Liver (tissue), 9 donors: ENCODE measurements around the gene PTGIR. TPM values are rescaled to one million over a fixed set of nuclear protein-coding genes. Genes with fewer than 3 reads are reported as not detected.

ENCODE experiments used
- DNase-seq: peaks from one replicate; pipeline ENCODE4 v3.0.0-alpha.2; 2017; ENCODE audit warnings: low spot score
- H3K27ac ChIP-seq, 2 donors: one replicate each; pipeline ENCODE4 v1.7.0; 2013; ENCODE audit warnings: inconsistent platforms in 2 of 2, low read length in 2 of 2, control low read depth in 1 of 2, low read depth in 1 of 2, mild to moderate bottlenecking in 1 of 2
- H3K27me3 ChIP-seq, 4 donors: one replicate each; pipeline versions ENCODE4 v1.6.1 to v1.7.0; 2013; ENCODE audit warnings: low read length in 3 of 4, inconsistent platforms in 1 of 4, mild to moderate bottlenecking in 1 of 4, moderate library complexity in 1 of 4; ENCODE audit not compliant: control insufficient read depth in 4 of 4, insufficient read depth in 4 of 4
- H3K36me3 ChIP-seq, 4 donors: one replicate each; pipeline versions ENCODE4 v1.6.1 to v1.7.0; 2013; ENCODE audit warnings: low read length in 3 of 4, mild to moderate bottlenecking in 3 of 4, low read depth in 1 of 4, moderate library complexity in 1 of 4; ENCODE audit not compliant: control insufficient read depth in 4 of 4, insufficient read depth in 3 of 4
- H3K4me1 ChIP-seq, 4 donors: one replicate each; pipeline versions ENCODE4 v1.6.1 to v1.7.0; 2013; ENCODE audit warnings: low read length in 3 of 4, mild to moderate bottlenecking in 3 of 4, moderate library complexity in 1 of 4; ENCODE audit not compliant: control insufficient read depth in 4 of 4, insufficient read depth in 4 of 4
- H3K4me3 ChIP-seq, 3 donors: one replicate each; pipeline versions ENCODE4 v1.6.1 to v1.7.0; 2013; ENCODE audit warnings: low read length in 3 of 3, control low read depth in 1 of 3, low read depth in 1 of 3, mild to moderate bottlenecking in 1 of 3
- H3K9ac ChIP-seq, 2 donors: one replicate each; pipeline ENCODE4 v1.7.0; 2013; ENCODE audit warnings: low read length in 2 of 2, mild to moderate bottlenecking in 2 of 2, moderate library complexity in 2 of 2, control low read depth in 1 of 2, low read depth in 1 of 2
- H3K9me3 ChIP-seq, 4 donors: one replicate each; pipeline versions ENCODE4 v1.6.1 to v1.7.0; 2013; ENCODE audit warnings: low read length in 3 of 4; ENCODE audit not compliant: control insufficient read depth in 4 of 4
- FOXA2 ChIP-seq: IDR thresholded peaks from 2 replicates; pipeline ENCODE4 v1.6.1; 2016; ENCODE audit warnings: antibody characterized with exemption
- GABPA ChIP-seq, 2 donors: IDR thresholded peaks in 1 of 2; conservative IDR thresholded peaks in 1 of 2; 2 replicates each; pipeline ENCODE4 v1.6.1; 2016; ENCODE audit warnings: antibody characterized with exemption in 2 of 2, mild to moderate bottlenecking in 1 of 2, moderate library complexity in 1 of 2
- HNF4A ChIP-seq, 2 donors: conservative IDR thresholded peaks; 2 replicates each; pipeline ENCODE4 v1.6.1; 2016; ENCODE audit warnings: antibody characterized with exemption in 2 of 2, mild to moderate bottlenecking in 2 of 2
- HNF4G ChIP-seq: IDR thresholded peaks from 2 replicates; pipeline ENCODE4 v1.6.1; 2016; ENCODE audit warnings: antibody characterized with exemption
- JUND ChIP-seq, 2 donors: IDR thresholded peaks; 2 replicates each; pipeline ENCODE4 v1.6.1; 2016; ENCODE audit warnings: antibody characterized with exemption in 2 of 2
- NR2F2 ChIP-seq: IDR thresholded peaks from 2 replicates; pipeline ENCODE4 v1.6.1; 2016; ENCODE audit warnings: antibody characterized with exemption
- RAD21 ChIP-seq, 2 donors: IDR thresholded peaks; 2 replicates each; pipeline ENCODE4 v1.6.1; 2016; ENCODE audit warnings: antibody characterized with exemption in 2 of 2, mild to moderate bottlenecking in 2 of 2
- RXRA ChIP-seq, 2 donors: IDR thresholded peaks; 2 replicates each; pipeline ENCODE4 v1.6.1; 2017 to 2018; ENCODE audit warnings: antibody characterized with exemption in 2 of 2, mild to moderate bottlenecking in 1 of 2
- SP1 ChIP-seq: IDR thresholded peaks from 2 replicates; pipeline ENCODE4 v1.6.1; 2018; ENCODE audit warnings: antibody characterized with exemption, mild to moderate bottlenecking
- TAF1 ChIP-seq: conservative IDR thresholded peaks from 2 replicates; pipeline ENCODE4 v1.6.1; 2016; ENCODE audit warnings: antibody characterized with exemption, mild to moderate bottlenecking
- YY1 ChIP-seq: IDR thresholded peaks from 2 replicates; pipeline ENCODE4 v1.6.1; 2016; ENCODE audit warnings: antibody characterized with exemption, mild to moderate bottlenecking
- WGBS: extraction: QIAGEN DNeasy Blood & Tissue Kit; methylation state at CpG from one replicate; pipeline ENCODE4 v1.1.7; 2013; 5-methylcytosine and 5-hydroxymethylcytosine counted together
- polyA plus RNA-seq, 2 donors: library from polyadenylated mRNA; stranded (reverse) in 1 of 2; unstranded in 1 of 2; fragments of 200-250 nt in 1 of 2; fragments of >200 nt in 1 of 2; fragmentation: Nextera tagmentation in 1 of 2; extraction: Ambion mirVana in 1 of 2; gene quantifications; one replicate each; pipeline versions ENCODE4 v1.2.1 to v1.2.3, GENCODE V29; 2013 to 2015
- total RNA-seq, 2 donors: library from RNA; depleted of rRNA; stranded (reverse); fragments of >200 nt; gene quantifications; one replicate each; pipeline ENCODE4 v1.2.3, GENCODE V29; 2014
- TF ChIP-seq, protein P1 (sequence below): IDR thresholded peaks from 2 replicates; pipeline ENCODE4 v1.6.1; 2016; ENCODE audit warnings: antibody characterized with exemption, mild to moderate bottlenecking
- TF ChIP-seq, protein P2 (sequence below): IDR thresholded peaks from 2 replicates; pipeline ENCODE4 v1.6.1; 2016; ENCODE audit warnings: antibody characterized with exemption
- TF ChIP-seq, protein P3 (sequence below): IDR thresholded peaks from 2 replicates; pipeline ENCODE4 v1.6.1; 2016; ENCODE audit warnings: antibody characterized with exemption
- TF ChIP-seq, protein P4 (sequence below): fragments of 150-350 bp; IDR thresholded peaks from 2 replicates; pipeline ENCODE4 v1.5.1; 2017; ENCODE audit warnings: improper control_type of control experiment, low read depth, low read length; ENCODE audit not compliant: missing input control
- TF ChIP-seq, protein P5 (sequence below): IDR thresholded peaks from 2 replicates; pipeline ENCODE4 v1.6.1; 2016; ENCODE audit warnings: antibody characterized with exemption
- donor health status: healthy.
- donor health status: healthy.
- donor health status: healthy.
- donor health status: healthy.
- donor health status: healthy.

PTGIR gene
- total and polyA plus RNA-seq, 4 donors: 1.4 to 5.9 (median 2.9) TPM

DNA sequence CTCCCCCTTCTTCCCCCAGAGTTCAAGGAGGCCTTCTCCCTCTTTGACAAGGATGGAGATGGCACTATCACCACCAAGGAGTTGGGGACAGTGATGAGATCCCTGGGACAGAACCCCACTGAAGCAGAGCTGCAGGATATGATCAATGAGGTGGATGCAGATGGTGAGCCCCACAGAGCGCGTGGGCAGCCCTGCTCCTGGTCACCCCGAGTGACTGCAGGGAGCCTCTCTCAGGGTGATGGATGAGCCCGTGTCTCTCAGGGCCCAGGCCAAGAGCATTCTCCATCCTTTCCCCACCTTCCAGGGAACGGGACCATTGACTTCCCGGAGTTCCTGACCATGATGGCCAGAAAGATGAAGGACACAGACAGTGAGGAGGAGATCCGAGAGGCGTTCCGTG is 16.7 kb downstream of the PTGIR start:
- 94% methylated on average over 9 of the region's 9 CpGs for WGBS
- Histone ChIP-seq H3K36me3 (peaks cover 13 to 32% (median 26%) of the 10 kb centered on the region in 4 donors), H3K9me3 (no peaks in the 10 kb centered on the region), H3K4me3 (no peak overlapping the region), H3K27ac (no peak overlapping the region), H3K27me3 (no peaks in the 10 kb centered on the region), H3K4me1 (peaks cover 12 to 37% (median 30%) of the 10 kb centered on the region in 4 donors), H3K9ac (no peak overlapping the region)
- DNase-seq: no peak
- no peak for TF ChIP-seq TAF1
- no peak for TF ChIP-seq NR2F2
- TF ChIP-seq RAD21 (IDR thresholded peaks at IDR 0.05): no peak
- TF ChIP-seq, protein P1, sequence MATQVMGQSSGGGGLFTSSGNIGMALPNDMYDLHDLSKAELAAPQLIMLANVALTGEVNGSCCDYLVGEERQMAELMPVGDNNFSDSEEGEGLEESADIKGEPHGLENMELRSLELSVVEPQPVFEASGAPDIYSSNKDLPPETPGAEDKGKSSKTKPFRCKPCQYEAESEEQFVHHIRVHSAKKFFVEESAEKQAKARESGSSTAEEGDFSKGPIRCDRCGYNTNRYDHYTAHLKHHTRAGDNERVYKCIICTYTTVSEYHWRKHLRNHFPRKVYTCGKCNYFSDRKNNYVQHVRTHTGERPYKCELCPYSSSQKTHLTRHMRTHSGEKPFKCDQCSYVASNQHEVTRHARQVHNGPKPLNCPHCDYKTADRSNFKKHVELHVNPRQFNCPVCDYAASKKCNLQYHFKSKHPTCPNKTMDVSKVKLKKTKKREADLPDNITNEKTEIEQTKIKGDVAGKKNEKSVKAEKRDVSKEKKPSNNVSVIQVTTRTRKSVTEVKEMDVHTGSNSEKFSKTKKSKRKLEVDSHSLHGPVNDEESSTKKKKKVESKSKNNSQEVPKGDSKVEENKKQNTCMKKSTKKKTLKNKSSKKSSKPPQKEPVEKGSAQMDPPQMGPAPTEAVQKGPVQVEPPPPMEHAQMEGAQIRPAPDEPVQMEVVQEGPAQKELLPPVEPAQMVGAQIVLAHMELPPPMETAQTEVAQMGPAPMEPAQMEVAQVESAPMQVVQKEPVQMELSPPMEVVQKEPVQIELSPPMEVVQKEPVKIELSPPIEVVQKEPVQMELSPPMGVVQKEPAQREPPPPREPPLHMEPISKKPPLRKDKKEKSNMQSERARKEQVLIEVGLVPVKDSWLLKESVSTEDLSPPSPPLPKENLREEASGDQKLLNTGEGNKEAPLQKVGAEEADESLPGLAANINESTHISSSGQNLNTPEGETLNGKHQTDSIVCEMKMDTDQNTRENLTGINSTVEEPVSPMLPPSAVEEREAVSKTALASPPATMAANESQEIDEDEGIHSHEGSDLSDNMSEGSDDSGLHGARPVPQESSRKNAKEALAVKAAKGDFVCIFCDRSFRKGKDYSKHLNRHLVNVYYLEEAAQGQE: no peak
- no peak for TF ChIP-seq HNF4G
- no peak for TF ChIP-seq GABPA (IDR thresholded peaks at IDR 0.05 in 1 of 2, conservative IDR thresholded peaks at IDR 0.05 in 1 of 2)
- TF ChIP-seq HNF4A (conservative IDR thresholded peaks at IDR 0.05): no peak
- no peak for TF ChIP-seq FOXA2
- no peak for TF ChIP-seq SP1
- TF ChIP-seq, protein P2, sequence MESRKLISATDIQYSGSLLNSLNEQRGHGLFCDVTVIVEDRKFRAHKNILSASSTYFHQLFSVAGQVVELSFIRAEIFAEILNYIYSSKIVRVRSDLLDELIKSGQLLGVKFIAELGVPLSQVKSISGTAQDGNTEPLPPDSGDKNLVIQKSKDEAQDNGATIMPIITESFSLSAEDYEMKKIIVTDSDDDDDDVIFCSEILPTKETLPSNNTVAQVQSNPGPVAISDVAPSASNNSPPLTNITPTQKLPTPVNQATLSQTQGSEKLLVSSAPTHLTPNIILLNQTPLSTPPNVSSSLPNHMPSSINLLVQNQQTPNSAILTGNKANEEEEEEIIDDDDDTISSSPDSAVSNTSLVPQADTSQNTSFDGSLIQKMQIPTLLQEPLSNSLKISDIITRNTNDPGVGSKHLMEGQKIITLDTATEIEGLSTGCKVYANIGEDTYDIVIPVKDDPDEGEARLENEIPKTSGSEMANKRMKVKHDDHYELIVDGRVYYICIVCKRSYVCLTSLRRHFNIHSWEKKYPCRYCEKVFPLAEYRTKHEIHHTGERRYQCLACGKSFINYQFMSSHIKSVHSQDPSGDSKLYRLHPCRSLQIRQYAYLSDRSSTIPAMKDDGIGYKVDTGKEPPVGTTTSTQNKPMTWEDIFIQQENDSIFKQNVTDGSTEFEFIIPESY: no peak
- TF ChIP-seq JUND (IDR thresholded peaks at IDR 0.05): no peak
- TF ChIP-seq RXRA (IDR thresholded peaks at IDR 0.05): no peak

DNA sequence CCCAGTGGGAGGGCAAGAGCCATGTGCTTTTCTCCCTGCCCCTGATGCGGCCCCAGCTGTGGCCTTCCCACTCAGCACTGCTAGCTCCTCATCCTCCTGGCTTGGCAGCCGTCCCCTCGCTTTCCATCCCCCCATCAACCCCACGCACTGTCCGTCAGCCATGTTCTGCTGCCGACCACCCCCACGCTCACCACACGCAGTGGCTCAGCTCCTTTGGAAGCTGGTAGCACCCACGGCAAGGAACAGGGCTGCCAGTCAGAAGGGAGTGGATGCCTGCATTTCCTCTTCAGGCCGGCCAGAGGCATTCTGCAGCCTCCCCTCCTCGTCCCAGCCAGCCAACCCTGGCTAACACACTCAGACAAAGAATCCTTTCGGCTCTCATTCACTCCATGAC is 17.4 kb downstream of the PTGIR start:
- Histone ChIP-seq H3K27me3 (no peaks in the 10 kb centered on the region), H3K4me1 (peaks cover 12 to 44% (median 37%) of the 10 kb centered on the region in 4 donors), H3K4me3 (no peak overlapping the region), H3K9me3 (no peaks in the 10 kb centered on the region), H3K9ac (no peak overlapping the region), H3K27ac (no peak overlapping the region), H3K36me3 (peaks cover 13 to 32% (median 26%) of the 10 kb centered on the region in 4 donors)
- 90% methylated on average over 12 of the region's 12 CpGs for WGBS
- no peak for TF ChIP-seq NR2F2
- no peak for TF ChIP-seq JUND (IDR thresholded peaks at IDR 0.05)
- TF ChIP-seq, protein P2: no peak
- no peak for TF ChIP-seq YY1
- TF ChIP-seq, protein P3, sequence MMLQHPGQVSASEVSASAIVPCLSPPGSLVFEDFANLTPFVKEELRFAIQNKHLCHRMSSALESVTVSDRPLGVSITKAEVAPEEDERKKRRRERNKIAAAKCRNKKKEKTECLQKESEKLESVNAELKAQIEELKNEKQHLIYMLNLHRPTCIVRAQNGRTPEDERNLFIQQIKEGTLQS: no peak
- TF ChIP-seq, protein P1: no peak
- TF ChIP-seq RAD21 (IDR thresholded peaks at IDR 0.05): no peak
- TF ChIP-seq, protein P4, sequence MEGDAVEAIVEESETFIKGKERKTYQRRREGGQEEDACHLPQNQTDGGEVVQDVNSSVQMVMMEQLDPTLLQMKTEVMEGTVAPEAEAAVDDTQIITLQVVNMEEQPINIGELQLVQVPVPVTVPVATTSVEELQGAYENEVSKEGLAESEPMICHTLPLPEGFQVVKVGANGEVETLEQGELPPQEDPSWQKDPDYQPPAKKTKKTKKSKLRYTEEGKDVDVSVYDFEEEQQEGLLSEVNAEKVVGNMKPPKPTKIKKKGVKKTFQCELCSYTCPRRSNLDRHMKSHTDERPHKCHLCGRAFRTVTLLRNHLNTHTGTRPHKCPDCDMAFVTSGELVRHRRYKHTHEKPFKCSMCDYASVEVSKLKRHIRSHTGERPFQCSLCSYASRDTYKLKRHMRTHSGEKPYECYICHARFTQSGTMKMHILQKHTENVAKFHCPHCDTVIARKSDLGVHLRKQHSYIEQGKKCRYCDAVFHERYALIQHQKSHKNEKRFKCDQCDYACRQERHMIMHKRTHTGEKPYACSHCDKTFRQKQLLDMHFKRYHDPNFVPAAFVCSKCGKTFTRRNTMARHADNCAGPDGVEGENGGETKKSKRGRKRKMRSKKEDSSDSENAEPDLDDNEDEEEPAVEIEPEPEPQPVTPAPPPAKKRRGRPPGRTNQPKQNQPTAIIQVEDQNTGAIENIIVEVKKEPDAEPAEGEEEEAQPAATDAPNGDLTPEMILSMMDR: no peak
- no peak for TF ChIP-seq HNF4A (conservative IDR thresholded peaks at IDR 0.05)
- TF ChIP-seq, protein P5, sequence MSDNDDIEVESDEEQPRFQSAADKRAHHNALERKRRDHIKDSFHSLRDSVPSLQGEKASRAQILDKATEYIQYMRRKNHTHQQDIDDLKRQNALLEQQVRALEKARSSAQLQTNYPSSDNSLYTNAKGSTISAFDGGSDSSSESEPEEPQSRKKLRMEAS: no peak
- DNase-seq: no peak
